Measurements from ENCODE around the gene TGFBI. TPM values are rescaled to one million over a fixed set of nuclear protein-coding genes. Genes with fewer than 3 reads are reported as not detected.

Gene TGFBI
- total and polyA plus RNA-seq, 12 donors, result 29.6 to 137 (median 50.4) TPM

GRCh38 chr5:135997673-135998335, 31.0 kb upstream of the TGFBI start:
- WGBS, 2 donors, result 88 to 89% methylated on average over 8 of the region's 8 CpGs
- Histone ChIP-seq H3K9me3 (no peaks in the 10 kb centered on the region), H3K4me3 (no peak overlapping the region), H3K36me3 (no peaks in the 10 kb centered on the region), H3K4me1 (peaks cover 0 to 64% (median 11%) of the 10 kb centered on the region in 9 donors), H3K27me3 (no peaks in the 10 kb centered on the region), H3K27ac (peak overlapping the region in 1 of 10 donors; percentile 78)
- intact Hi-C loops (cut with DNase I), result no loop called here
- TF ChIP-seq CTCF (IDR thresholded peaks at IDR 0.05), result no peak
- ATAC-seq, result no peak
- DNase-seq, result no peak

- intact Hi-C loops (cut with DNase I), result no loop called here
- Histone ChIP-seq H3K4me3 (no peak overlapping the region), H3K36me3 (no peaks in the 10 kb centered on the region), H3K4me1 (peaks cover 0 to 56% (median 6%) of the 10 kb centered on the region in 9 donors), H3K9me3 (no peaks in the 10 kb centered on the region), H3K27ac (peak overlapping the region in 1 of 10 donors; percentile 78), H3K27me3 (no peaks in the 10 kb centered on the region)
- ATAC-seq (peak in 1 of 8 donors; percentile 10), DNase-seq (no peak)
- 80 to 84% methylated on average over 6 of the region's 6 CpGs for WGBS, 2 donors
- TF ChIP-seq CTCF (IDR thresholded peaks at IDR 0.05), result no peak
These were observed 29.9 kb upstream of the TGFBI start for GRCh38 chr5:135998889-135999288.

GRCh38 chr5:135999406-136000139, 29.2 kb upstream of the TGFBI start:
- ATAC-seq (peak; percentile 16 to 66 (median 60)), DNase-seq (no peak)
- Histone ChIP-seq H3K9me3 (no peaks in the 10 kb centered on the region), H3K4me1 (peaks cover 0 to 50% (median 4%) of the 10 kb centered on the region in 9 donors), H3K36me3 (no peaks in the 10 kb centered on the region), H3K27me3 (no peaks in the 10 kb centered on the region), H3K27ac (peak overlapping the region in 2 of 10 donors; percentile 22 to 78), H3K4me3 (no peak overlapping the region)
- no peak for TF ChIP-seq CTCF (IDR thresholded peaks at IDR 0.05)
- 79 to 81% methylated on average over 8 of the region's 8 CpGs for WGBS, 2 donors
- intact Hi-C loops (cut with DNase I), result no loop called here

- Histone ChIP-seq H3K4me1 (peaks cover 0 to 45% (median 0%) of the 10 kb centered on the region in 9 donors), H3K27ac (peak overlapping the region in 2 of 10 donors; percentile 22 to 72), H3K36me3 (no peaks in the 10 kb centered on the region), H3K9me3 (no peaks in the 10 kb centered on the region), H3K4me3 (no peak overlapping the region), H3K27me3 (no peaks in the 10 kb centered on the region)
- WGBS, 2 donors, result 94 to 100% methylated on average over 2 of the region's 2 CpGs
- no peak for ATAC-seq
- TF ChIP-seq CTCF (IDR thresholded peaks at IDR 0.05), result no peak
- DNase-seq, result no peak
- intact Hi-C loops (cut with DNase I), result no loop called here
These were observed 28.6 kb upstream of the TGFBI start for GRCh38 chr5:136000147-136000546.
